HepG2 (cell line): Measurements from ENCODE around the gene PKD2L1. TPM values are rescaled to one million over a fixed set of nuclear protein-coding genes. Genes with fewer than 3 reads are reported as not detected.

Source experiments
- FOXC1 ChIP-seq: sonication (generic); formaldehyde crosslinking; IDR thresholded peaks from 2 replicates; pipeline ENCODE4 v1.8.0; 2022; ENCODE audit warnings: mild to moderate bottlenecking, missing genetic modification reagents, borderline replicate concordance
- FUBP1 ChIP-seq: sonication (generic); formaldehyde crosslinking; IDR thresholded peaks from 2 replicates; pipeline ENCODE4 v1.5.1; 2020; ENCODE audit warnings: missing genetic modification reagents, mild to moderate bottlenecking, borderline replicate concordance
- GABPB1 ChIP-seq: IDR thresholded peaks from 2 replicates; pipeline ENCODE4 v1.6.1; 2016; ENCODE audit warnings: mild to moderate bottlenecking, missing genetic modification reagents, moderate library complexity, missing compliant biosample characterization
- HDAC1 ChIP-seq: sonication (generic); formaldehyde crosslinking; IDR thresholded peaks from 2 replicates; pipeline ENCODE4 v1.5.1; 2020; ENCODE audit warnings: mild to moderate bottlenecking, missing genetic modification reagents
- MYPOP ChIP-seq: sonication (generic); formaldehyde crosslinking; IDR thresholded peaks from 2 replicates; pipeline ENCODE4 v1.8.1; 2023; ENCODE audit warnings: mild to moderate bottlenecking, moderate library complexity, missing genetic modification reagents
- NFATC3 ChIP-seq: sonication (generic); formaldehyde crosslinking; IDR thresholded peaks from 2 replicates; pipeline ENCODE4 v1.5.1; 2020; ENCODE audit warnings: mild to moderate bottlenecking, missing genetic modification reagents
- PAXIP1 ChIP-seq: sonication (generic); formaldehyde crosslinking; conservative IDR thresholded peaks from 2 replicates; pipeline ENCODE4 v1.4.0; 2020; ENCODE audit warnings: mild to moderate bottlenecking, missing genetic modification reagents, moderate library complexity
- SAFB2 ChIP-seq: sonication (generic); formaldehyde crosslinking; IDR thresholded peaks from 2 replicates; pipeline ENCODE4 v1.5.1; 2020; ENCODE audit warnings: missing genetic modification reagents, low read depth, mild to moderate bottlenecking, borderline replicate concordance
- SALL1 ChIP-seq: sonication (generic); formaldehyde crosslinking; IDR thresholded peaks from 2 replicates; pipeline ENCODE4 v1.8.0; 2022; ENCODE audit warnings: mild to moderate bottlenecking, missing genetic modification reagents
- SIN3B ChIP-seq: fragments of 150-350 bp; IDR thresholded peaks from 2 replicates; pipeline ENCODE4 v1.6.1; 2014; ENCODE audit warnings: low read length
- SNAPC4 ChIP-seq: sonication (generic); formaldehyde crosslinking; IDR thresholded peaks from 2 replicates; pipeline ENCODE4 v1.4.0; 2020; ENCODE audit warnings: mild to moderate bottlenecking, missing genetic modification reagents
- TBX2 ChIP-seq: sonication (generic); formaldehyde crosslinking; IDR thresholded peaks from 2 replicates; pipeline ENCODE4 v1.5.0; 2020; ENCODE audit warnings: missing genetic modification reagents, mild to moderate bottlenecking, borderline replicate concordance
- TFDP2 ChIP-seq: sonication (generic); formaldehyde crosslinking; IDR thresholded peaks from 2 replicates; pipeline ENCODE4 v1.4.0; 2020; ENCODE audit warnings: missing genetic modification reagents
- ZNF180 ChIP-seq: sonication (generic); formaldehyde crosslinking; IDR thresholded peaks from 2 replicates; pipeline ENCODE4 v1.4.0; 2020; ENCODE audit warnings: low read depth, missing genetic modification reagents, borderline replicate concordance
- ZNF264 ChIP-seq: sonication (generic); formaldehyde crosslinking; IDR thresholded peaks from 2 replicates; pipeline ENCODE4 v1.4.0; 2020; ENCODE audit warnings: missing genetic modification reagents
- polyA plus RNA-seq, 8 experiments: library from polyadenylated mRNA; depleted of rRNA in 3 of 8; stranded (reverse) in 7 of 8; unstranded in 1 of 8; fragments of >200 nt; fragmentation: Illumina TruSeq in 4 of 8; extraction: Trizol in 4 of 8; gene quantifications; 2 replicates each; pipeline versions ENCODE4 v1.2.1 to v1.2.3, GENCODE V29; 2011 to 2016; ENCODE audit warnings: low read depth in 4 of 8, missing spikeins in 1 of 8, mixed read lengths in 1 of 8; ENCODE audit not compliant: insufficient read depth in 1 of 8
- total RNA-seq, 5 experiments: library from RNA; depleted of rRNA; stranded (reverse); fragments of >200 nt; fragmentation: Illumina TruSeq; extraction: Trizol; gene quantifications; 2 replicates each; pipeline ENCODE4 v1.2.3, GENCODE V29; 2016; ENCODE audit warnings: low read depth in 1 of 5

PKD2L1 gene
- total and polyA plus RNA-seq, 2 of the 13 experiments (the other 11 are each of a cell fraction or from before 2014, with no cell fraction given): 0.07 to 0.15 TPM

GRCh38 chr10:100370714-100371481 lies 40.9 kb upstream of the PKD2L1 start (continued):
- TF ChIP-seq ZNF264 (CRISPR knock-in tag): peak; percentile 65; the same call in 1 of the 2 replicates
- peak; percentile 19; the same call in 1 of the 2 replicates for TF ChIP-seq FOXC1 (CRISPR knock-in tag)
- no peak for TF ChIP-seq ZNF180 (CRISPR knock-in tag)
- 0 out of 2 replicates have a peak, but pooled peaks have one; percentile 20 for TF ChIP-seq NFATC3 (CRISPR knock-in tag)
- TF ChIP-seq HDAC1: peak; percentile 82
- no peak for TF ChIP-seq SAFB2 (CRISPR knock-in tag)
- peak; percentile 66 for TF ChIP-seq TFDP2 (CRISPR knock-in tag)
- TF ChIP-seq SNAPC4 (CRISPR knock-in tag): 0 out of 2 replicates have a peak, but pooled peaks have one; percentile 15
- TF ChIP-seq FUBP1: 0 out of 2 replicates have a peak, but pooled peaks have one; percentile 28
- TF ChIP-seq SIN3B: no peak
- TF ChIP-seq GABPB1 (CRISPR knock-in tag): peak; percentile 68
- TF ChIP-seq SALL1 (CRISPR knock-in tag): peak; percentile 93
- TF ChIP-seq MYPOP: peak; percentile 51; the same call in 1 of the 2 replicates
- peak; percentile 84 for TF ChIP-seq PAXIP1 (CRISPR knock-in tag)
- peak; percentile 83 for TF ChIP-seq TBX2 (CRISPR knock-in tag)
